Esophagus muscularis mucosa (tissue), 4 donors: ENCODE measurements around the gene CLIC6.

ENCODE experiments used
- EP300 ChIP-seq: sonication (generic); formaldehyde crosslinking; IDR thresholded peaks from one replicate; pipeline ENCODE4 v1.6.1; 2017; ENCODE audit warnings: antibody characterized with exemption
- POLR2A ChIP-seq: fragments of 450-650 bp; IDR thresholded peaks from one replicate; pipeline ENCODE4 v1.6.1; 2017; ENCODE audit warnings: antibody characterized with exemption, moderate library complexity, mild to moderate bottlenecking, low read depth
- POLR2AphosphoS5 ChIP-seq, 2 donors: sonication (generic); formaldehyde crosslinking; IDR thresholded peaks; one replicate each; pipeline ENCODE4 v1.6.1; 2017; ENCODE audit warnings: antibody characterized with exemption in 2 of 2
- TF ChIP-seq, protein P1 (sequence below), 3 experiments: fragments of 200-600 bp in 2 of 3; fragments of 450-650 bp in 1 of 3; sonication (generic) in 2 of 3; IDR thresholded peaks; one replicate each; pipeline ENCODE4 v1.5.1; 2017 to 2019; ENCODE audit warnings: antibody characterized with exemption in 3 of 3, mild to moderate bottlenecking in 2 of 3, moderate library complexity in 1 of 3

DNA sequence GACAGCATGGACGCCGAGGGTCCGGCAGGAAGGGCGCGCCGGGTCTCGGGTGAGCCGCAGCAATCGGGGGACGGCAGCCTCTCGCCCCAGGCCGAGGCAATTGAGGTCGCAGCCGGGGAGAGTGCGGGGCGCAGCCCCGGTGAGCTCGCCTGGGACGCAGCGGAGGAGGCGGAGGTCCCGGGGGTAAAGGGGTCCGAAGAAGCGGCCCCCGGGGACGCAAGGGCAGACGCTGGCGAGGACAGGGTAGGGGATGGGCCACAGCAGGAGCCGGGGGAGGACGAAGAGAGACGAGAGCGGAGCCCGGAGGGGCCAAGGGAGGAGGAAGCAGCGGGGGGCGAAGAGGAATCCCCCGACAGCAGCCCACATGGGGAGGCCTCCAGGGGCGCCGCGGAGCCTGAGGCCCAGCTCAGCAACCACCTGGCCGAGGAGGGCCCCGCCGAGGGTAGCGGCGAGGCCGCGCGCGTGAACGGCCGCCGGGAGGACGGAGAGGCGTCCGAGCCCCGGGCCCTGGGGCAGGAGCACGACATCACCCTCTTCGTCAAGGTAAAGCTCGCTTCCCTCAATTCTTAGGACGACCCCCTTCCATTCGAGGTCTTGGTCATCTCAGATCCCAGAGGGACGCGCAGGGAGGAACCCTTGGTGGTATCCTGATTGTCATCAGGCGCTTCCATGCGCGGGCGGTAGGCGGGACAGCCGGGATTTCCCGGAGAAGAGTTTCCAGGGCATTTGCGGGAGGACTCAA is 1.6 kb downstream of the CLIC6 start:
- TF ChIP-seq, protein P1, sequence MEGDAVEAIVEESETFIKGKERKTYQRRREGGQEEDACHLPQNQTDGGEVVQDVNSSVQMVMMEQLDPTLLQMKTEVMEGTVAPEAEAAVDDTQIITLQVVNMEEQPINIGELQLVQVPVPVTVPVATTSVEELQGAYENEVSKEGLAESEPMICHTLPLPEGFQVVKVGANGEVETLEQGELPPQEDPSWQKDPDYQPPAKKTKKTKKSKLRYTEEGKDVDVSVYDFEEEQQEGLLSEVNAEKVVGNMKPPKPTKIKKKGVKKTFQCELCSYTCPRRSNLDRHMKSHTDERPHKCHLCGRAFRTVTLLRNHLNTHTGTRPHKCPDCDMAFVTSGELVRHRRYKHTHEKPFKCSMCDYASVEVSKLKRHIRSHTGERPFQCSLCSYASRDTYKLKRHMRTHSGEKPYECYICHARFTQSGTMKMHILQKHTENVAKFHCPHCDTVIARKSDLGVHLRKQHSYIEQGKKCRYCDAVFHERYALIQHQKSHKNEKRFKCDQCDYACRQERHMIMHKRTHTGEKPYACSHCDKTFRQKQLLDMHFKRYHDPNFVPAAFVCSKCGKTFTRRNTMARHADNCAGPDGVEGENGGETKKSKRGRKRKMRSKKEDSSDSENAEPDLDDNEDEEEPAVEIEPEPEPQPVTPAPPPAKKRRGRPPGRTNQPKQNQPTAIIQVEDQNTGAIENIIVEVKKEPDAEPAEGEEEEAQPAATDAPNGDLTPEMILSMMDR (IDR thresholded peaks at IDR 0.05), result no peak
- TF ChIP-seq POLR2AphosphoS5 (IDR thresholded peaks at IDR 0.05) (no peak), POLR2A (no peak), EP300 (no peak)
